Stromal cell of bone marrow (primary cell): ENCODE data around the gene CHMP2A.
A peak's percentile ranks its signal among the peaks of the same experiment; 100 is the strongest.
"Not testable (repeated sequence)": the region's sequence is repeated elsewhere in the genome, so short reads cannot be mapped to it uniquely, and the experiment has no call there.

ENCODE experiments used
- DNase-seq: peaks from one replicate; pipeline ENCODE4 v3.0.0-alpha.2; 2012; ENCODE audit warnings: low read depth

CHMP2A gene

DNA sequence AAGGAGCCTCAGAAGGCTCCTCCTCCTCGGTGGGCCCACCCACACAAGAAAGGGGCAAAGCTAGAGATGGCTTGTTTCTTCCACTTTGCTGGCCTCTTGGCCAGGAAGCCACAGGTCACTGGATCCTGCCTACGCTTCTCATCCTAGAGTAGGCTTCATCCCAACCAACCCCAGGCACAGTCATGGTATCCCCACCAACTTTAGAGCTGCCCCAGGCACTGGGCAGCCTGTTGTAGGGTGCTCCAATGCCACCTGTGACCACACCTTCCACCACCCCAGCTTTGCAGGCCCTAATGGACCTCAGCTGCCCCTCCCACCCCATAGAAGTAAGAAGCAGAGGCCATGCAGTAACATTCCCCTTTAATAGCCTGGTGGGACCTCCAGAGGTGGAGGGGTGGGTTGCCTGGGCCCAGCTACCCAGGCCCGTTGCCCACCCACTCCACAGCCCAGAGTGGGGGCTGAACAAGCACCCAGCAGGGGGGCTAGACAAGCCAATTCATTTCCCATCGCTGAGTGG, 522 bp upstream of the CHMP2A start:
- DNase-seq, result no peak

DNA sequence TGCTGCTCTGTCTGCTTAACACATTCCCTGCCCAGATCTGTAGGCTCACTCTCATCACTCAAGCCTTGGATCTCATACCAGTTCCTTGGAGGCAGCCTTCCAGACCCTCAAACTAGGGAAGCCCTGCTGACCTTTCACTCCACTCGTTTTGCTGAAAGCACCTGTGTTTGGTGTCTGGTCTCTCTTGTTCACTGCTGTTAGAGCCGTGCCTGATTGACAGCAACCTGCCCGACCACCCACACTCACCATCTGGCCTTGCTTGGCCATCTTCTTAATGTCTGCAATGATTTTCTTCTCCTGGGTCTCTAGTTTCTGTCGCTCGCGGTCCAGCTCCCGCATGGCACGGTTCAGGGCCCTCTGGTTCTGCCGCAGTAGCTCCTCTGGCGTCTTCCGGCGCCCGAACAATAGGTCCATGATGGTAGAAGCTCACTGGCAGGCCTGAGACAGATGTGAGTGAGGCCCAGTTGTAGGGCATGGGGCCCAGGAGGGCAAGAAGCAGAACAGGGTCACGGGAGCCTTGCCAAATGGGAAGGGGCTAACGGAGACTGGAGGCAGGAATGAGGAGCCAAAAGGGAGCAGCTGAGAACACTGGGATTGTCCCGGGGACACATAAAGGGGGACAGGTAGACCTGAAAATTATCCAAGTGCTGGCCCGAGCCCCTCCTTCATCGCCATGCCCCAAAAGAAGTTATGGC, 959 bp downstream of the CHMP2A start:
- no peak for DNase-seq

DNA sequence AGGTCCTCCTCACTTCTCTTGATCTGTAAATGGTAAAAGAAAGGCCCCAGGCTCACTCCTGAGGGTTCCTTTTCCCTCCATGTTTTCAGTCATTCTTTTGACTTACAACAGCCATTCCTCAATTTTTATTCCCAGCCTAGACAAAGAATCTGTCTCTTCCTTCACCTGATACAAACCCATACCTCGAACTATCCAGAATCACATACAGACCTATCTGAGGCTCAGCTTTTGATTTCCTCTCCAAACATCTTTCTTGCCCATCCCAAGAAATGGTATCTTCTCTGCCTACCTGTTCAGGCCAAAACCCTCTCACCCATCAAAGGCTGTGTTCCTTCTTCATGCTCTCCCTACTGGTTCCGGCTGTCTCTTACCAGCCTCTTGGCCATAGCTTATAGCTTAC, 2.2 kb downstream of the CHMP2A start:
- no peak for DNase-seq

DNA sequence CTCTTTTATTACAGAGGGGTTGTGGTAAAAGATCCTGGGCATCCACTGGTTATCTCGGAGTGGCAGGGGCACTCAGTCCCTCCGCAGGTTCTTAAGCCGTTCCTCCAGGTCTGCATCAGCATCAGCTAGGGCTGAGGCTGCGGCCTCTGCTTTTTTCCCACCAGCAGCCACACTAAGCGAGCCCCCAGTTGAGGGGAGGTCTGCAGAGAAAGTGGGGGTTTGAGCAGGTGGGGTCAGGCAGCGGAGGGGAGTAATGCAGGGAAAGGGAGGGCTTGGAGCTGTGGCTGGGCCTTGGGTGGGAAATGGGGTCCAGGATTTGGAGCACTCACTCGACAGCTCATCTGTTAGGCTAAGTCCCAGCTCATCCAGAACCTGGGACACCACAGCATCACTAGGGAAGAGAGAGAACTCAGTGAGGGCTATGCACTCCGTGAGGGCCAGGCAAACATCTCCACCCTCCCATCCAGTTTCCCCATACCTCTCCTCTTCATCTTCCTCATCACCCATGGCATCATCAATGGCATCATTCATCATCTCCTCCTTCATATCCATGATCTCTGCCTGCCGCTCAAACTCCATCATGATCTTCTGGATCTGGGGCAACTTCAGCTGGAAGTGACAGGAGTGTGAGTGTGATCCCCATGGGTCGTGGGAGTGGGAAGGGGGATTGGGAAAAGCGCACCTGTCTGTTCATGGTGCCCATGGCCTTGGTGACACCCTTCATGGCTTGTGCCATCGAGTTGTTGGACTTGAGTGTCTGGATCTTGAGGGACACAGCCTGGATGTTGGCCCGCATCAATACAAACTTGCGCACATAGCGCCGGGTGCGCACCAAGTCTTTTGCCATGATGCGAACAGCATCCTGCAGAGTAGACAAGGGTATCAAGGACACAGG, 3.1 kb downstream of the CHMP2A start:
- DNase-seq, result no peak

DNA sequence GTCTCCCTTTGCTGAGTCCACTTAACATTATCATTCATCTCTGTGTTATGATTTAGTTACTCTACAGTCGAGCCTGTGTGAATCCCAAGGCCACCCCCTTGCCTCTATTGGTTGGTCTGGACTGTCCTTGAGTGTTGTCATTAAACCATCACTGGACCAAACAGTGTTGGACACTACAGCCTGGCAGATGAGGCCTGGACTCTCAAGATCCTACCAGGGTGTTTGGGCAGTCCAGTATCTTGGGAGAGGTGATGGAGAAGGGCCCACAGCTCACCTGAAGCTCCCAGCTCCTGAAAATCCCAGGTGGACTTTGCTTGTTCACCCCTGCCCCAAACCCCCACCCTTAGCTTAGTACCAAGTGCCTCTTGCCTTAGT, 3.8 kb downstream of the CHMP2A start:
- DNase-seq, result no peak

DNA sequence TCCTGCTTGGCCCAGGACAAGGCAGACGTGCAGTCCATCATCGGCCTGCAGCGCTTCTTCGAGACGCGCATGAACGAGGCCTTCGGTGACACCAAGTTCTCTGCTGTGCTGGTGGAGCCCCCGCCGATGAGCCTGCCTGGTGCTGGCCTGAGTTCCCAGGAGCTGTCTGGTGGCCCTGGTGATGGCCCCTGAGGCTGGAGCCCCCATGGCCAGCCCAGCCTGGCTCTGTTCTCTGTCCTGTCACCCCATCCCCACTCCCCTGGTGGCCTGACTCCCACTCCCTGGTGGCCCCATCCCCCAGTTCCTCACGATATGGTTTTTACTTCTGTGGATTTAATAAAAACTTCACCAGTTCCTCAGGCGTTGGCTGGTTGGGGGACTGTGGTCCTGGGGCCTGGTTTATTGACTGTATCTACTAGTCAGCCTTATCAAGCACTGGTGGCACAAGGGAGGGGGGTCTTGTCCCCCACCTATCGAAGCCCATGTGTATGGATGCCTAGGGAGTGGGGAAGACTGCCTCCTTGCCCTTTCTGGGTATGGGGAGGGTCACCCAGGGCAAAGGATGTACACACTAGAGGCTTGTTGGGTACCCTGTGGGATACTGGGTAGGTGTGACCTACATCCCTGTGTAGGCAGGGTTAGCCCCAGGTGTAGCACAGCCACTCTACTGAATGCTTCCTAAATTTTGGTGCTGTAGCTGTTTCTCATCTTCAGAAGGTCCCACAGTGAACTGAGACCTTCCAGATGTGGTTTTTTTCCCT, 4.4 kb downstream of the CHMP2A start:
- no peak for DNase-seq

DNA sequence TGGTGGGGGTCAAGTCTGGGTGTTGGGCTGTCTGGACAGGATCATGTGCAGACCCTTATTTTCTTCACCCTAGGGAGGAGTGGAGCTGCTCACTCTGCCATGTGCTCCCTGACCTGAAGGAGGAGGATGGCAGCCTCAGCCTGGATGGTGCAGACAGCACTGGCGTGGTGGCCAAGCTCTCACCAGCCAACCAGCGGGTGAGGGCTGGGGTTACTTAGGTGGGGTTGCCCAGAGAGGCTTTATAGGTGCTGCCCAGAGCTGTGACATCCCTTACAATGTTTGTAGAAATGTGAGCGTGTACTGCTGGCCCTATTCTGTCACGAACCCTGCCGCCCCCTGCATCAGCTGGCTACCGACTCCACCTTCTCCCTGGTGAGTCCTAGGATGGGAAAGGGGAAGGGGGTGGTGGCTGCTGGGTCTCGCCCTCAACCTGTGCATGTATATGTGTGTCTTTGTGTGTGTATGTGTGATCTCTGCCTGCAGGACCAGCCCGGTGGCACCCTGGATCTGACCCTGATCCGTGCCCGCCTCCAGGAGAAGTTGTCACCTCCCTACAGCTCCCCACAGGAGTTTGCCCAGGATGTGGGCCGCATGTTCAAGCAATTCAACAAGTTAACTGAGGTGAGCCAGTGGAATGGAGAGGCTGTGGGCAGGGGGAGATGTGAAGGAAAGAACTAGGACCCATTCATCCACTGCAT, 5.1 kb downstream of the CHMP2A start:
- no peak for DNase-seq

DNA sequence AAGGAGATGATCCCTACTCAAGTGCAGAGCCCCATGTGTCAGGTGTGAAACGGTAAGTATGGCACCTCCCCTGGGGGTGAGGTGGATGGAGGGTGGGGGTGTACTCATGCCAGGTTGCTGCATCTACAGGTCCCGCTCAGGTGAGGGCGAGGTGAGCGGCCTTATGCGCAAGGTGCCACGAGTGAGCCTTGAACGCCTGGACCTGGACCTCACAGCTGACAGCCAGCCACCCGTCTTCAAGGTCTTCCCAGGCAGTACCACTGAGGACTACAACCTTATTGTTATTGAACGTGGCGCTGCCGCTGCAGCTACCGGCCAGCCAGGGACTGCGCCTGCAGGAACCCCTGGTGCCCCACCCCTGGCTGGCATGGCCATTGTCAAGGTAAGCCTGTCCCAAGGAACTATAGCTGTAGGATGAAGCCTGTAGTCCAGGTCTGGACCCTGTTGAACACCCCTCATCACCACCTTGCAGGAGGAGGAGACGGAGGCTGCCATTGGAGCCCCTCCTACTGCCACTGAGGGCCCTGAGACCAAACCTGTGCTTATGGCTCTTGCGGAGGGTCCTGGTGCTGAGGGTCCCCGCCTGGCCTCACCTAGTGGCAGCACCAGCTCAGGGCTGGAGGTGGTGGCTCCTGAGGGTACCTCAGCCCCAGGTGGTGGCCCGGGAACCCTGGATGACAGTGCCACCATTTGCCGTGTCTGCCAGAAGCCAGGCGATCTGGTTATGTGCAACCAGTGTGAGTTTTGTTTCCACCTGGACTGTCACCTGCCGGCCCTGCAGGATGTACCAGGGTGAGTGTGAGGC, 5.8 kb downstream of the CHMP2A start:
- no peak for DNase-seq

DNA sequence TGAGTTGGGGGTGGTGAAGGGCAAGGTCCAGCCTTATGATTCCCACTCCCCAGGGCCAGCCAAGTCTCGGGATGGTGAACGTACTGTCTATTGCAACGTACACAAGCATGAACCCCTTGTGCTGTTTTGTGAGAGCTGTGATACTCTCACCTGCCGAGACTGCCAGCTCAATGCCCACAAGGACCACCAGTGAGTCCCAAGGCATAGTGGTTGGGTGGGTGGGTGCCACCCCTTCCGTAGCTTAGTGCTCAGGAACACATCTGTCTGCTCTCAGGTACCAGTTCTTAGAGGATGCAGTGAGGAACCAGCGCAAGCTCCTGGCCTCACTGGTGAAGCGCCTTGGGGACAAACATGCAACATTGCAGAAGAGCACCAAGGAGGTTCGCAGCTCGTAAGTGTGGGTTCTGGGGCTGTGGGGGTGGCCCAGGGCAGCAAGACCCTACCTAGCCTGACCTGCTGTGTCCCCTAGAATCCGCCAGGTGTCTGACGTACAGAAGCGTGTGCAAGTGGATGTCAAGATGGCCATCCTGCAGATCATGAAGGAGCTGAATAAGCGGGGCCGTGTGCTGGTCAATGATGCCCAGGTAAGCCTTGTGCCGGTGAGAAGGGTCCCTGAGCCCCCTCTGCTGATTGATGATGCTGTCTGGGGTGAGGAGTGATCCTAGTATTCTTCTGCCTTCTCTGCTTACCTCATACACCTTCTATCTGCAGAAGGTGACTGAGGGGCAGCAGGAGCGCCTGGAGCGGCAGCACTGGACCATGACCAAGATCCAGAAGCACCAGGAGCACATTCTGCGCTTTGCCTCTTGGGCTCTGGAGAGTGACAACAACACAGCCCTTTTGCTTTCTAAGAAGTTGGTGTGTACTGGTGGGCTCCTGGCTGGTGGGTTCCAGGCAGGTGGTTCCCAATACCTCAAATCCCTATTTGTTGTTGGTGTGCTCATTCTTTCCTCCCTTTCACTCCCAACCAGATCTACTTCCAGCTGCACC, 7.3 kb downstream of the CHMP2A start:
- DNase-seq, result no peak

DNA sequence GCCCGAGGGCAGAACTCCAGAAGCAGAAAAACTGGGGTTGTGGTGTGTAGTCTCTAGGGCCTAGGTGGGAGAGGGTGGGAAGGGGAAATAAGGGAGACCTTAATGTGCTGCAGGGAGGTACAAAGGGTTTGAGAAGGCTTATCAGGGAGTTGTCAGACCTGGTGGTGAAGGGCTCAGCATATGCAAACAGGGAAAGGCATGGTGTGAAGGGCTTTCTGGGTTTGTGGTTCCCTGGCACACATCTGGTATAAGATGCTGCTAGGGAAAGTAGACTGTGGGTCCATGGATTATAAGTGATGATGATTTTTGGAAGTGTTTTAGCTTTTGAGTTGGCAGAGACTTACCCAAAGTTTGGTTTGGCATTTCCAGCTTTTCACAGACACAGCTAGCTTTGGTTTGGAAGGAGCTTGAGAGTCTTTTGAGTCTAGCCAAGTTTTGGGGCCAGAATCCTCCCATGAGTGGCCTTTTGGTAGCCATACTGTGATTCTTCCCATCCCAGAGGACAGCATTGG, 8.8 kb downstream of the CHMP2A start:
- DNase-seq, result no peak

DNA sequence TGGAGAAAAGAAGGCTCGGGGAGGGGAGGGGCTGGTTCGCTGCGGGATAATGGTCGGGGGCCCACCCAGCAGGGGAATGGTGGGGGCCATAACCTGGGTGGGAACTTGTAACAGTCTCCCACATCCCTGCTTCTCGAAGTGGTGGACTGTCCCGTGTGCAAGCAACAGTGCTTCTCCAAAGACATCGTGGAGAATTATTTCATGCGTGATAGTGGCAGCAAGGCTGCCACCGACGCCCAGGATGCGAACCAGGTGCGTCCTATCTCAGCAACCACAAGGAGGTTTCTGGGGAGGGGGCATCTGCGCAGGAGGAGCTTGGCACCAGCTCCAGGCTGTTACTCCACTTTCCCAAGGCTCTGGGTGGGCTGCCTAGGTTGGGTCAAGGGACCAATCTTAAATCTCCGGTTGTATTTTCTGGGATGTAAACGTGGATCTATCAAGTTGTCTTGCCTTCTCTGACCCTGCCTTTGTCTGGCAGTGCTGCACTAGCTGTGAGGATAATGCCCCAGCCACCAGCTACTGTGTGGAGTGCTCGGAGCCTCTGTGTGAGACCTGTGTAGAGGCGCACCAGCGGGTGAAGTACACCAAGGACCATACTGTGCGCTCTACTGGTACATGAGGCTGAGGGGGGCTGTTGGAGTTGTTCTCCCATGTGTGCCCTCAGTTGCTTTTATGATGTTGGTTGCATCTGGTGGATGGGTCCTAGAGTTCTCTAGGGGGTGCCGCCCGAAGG, 9.5 kb downstream of the CHMP2A start:
- no peak for DNase-seq

DNA sequence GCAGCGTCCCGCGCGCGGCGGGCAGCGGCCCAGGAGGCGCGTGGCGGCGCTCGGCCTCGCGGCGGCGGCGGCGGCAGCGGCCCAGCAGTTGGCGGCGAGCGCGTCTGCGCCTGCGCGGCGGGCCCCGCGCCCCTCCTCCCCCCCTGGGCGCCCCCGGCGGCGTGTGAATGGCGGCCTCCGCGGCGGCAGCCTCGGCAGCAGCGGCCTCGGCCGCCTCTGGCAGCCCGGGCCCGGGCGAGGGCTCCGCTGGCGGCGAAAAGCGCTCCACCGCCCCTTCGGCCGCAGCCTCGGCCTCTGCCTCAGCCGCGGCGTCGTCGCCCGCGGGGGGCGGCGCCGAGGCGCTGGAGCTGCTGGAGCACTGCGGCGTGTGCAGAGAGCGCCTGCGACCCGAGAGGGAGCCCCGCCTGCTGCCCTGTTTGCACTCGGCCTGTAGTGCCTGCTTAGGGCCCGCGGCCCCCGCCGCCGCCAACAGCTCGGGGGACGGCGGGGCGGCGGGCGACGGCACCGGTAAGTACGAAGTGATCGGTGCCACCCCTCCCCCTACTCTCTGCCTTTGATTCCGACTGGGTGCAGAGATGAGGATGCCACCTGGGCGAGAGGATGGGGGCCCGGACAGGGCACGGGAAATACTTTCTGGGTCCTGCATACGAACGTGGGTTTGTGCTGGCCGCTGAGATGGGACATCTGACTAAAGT, 10.2 kb downstream of the CHMP2A start:
- DNase-seq, result peak; percentile 24

DNA sequence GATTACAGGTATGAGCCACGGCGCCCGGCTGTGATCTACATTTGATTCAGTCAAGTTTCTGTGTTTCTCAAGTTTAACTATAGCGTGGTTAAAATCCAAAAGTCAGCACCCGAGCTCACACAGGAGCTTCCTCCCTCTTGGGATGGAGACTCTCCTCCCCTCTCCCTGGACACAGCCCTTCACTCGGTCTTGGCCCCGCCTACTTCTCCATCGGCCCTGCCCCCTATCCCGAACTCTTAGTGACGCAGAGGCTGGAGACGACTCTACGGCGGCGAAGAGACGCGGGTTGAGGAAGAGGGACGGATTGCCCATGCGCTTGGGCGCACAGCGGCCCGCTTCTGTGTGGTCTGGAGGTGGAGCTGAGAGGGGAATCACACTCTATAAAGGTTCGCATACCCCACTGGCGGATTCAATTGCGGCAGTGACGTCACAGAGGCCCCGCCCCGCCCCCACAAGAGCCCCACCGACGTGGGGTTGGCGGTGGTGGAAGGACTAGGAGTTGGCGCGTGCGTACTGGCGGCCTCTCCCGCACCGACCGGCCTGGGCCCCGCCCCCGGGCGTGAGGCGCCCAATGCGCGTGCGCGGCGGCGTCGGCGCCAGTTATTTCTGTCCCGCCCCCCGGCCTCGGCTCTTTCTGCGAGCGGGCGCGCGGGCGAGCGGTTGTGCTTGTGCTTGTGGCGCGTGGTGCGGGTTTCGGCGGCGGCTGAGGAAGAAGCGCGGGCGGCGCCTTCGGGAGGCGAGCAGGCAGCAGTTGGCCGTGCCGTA, 10.9 kb downstream of the CHMP2A start, which contains the start of gene TRIM28:
Gene TRIM28 (plus strand): TSS at position 239 of the 765 bp plus-strand sequence. CDS start 694 bp downstream, outside the sequence.
- DNase-seq, result peak; percentile 98

DNA sequence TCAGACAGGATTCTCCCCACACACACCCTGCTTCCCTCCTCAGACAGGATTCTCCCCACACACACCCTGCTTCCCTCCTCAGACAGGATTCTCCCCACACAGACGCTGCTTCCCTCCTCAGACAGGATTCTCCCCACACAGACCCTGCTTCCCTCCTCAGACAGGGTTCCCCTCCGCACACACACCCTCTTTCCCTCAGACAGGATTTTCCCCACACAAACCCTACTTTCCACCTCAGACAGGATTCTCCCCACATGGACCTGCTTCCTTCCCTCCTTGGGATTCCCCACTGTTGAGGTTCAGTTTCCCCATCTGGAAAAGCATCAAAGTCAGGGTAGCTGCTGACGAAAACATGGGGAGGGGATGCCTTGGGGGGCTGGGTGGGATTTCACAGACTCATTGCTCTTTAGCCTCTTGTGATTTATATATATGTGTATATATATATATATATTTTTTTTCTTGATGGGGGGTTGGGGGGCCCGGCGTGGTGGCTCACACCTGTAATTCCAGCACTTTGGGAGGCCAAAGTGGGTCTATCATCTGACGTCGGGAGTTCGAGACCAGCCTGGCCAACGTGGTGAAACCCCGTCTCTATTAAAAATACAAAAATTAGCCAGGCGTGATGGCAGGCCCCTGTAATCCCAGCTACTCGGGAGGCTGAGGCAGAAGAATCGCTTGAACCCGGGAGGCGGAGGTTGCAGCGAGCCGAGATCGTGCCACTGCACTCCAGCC, 12.1 kb downstream of the CHMP2A start:
- DNase-seq, result not testable (repeated sequence)

DNA sequence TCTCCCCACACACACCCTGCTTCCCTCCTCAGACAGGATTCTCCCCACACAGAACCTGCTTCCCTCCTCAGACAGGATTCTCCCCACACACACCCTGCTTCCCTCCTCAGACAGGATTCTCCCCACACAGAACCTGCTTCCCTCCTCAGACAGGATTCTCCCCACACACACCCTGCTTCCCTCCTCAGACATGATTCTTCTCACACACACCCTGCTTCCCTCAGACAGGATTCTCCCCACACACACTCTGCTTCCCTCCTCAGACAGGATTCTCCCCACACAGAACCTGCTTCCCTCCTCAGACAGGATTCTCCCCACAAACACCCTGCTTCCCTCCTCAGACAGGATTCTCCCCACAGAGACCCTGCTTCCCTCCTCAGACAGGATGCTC, 15.7 kb downstream of the CHMP2A start:
- not testable (repeated sequence) for DNase-seq
